HT1080 (cell line): Measurements from ENCODE around the gene C18orf32. TPM values are rescaled to one million over a fixed set of nuclear protein-coding genes. Genes with fewer than 3 reads are reported as not detected.
"Not testable (repeated sequence)": the region's sequence is repeated elsewhere in the genome, so short reads cannot be mapped to it uniquely, and the experiment has no call there.

ENCODE experiments used
- DNase-seq: peaks from one replicate; pipeline ENCODE4 v3.0.0-alpha.2; 2015; ENCODE audit warnings: low read depth
- polyA plus RNA-seq, 2 experiments: library from polyadenylated mRNA; depleted of rRNA; stranded (reverse); fragments of >200 nt; gene quantifications; 2 replicates each; pipeline ENCODE4 v1.2.3, GENCODE V29; 2015
- total RNA-seq: library from RNA; depleted of rRNA; stranded (reverse); fragments of >200 nt; shearing (Covaris generic); gene quantifications from 2 replicates; pipeline ENCODE4 v1.2.3, GENCODE V29; 2014; rRNA removed

The C18orf32 gene
- 10.7 and 23.4 TPM in 2 replicates for total RNA-seq
- polyA plus RNA-seq (2015; cell fraction: cytosol; rRNA removed) = 69.3 and 70.2 TPM in 2 replicates
- polyA plus RNA-seq (2015; cell fraction: nucleus; rRNA removed) = 19.6 and 20.1 TPM in 2 replicates

- DNase-seq = peak; percentile 97
Observed at GRCh38 chr18:49486953-49487710, at the start of gene C18orf32. Gene C18orf32 (minus strand): TSS chr18:49487234. CDS start chr18:49483748, 3,486 bp downstream.

DNA sequence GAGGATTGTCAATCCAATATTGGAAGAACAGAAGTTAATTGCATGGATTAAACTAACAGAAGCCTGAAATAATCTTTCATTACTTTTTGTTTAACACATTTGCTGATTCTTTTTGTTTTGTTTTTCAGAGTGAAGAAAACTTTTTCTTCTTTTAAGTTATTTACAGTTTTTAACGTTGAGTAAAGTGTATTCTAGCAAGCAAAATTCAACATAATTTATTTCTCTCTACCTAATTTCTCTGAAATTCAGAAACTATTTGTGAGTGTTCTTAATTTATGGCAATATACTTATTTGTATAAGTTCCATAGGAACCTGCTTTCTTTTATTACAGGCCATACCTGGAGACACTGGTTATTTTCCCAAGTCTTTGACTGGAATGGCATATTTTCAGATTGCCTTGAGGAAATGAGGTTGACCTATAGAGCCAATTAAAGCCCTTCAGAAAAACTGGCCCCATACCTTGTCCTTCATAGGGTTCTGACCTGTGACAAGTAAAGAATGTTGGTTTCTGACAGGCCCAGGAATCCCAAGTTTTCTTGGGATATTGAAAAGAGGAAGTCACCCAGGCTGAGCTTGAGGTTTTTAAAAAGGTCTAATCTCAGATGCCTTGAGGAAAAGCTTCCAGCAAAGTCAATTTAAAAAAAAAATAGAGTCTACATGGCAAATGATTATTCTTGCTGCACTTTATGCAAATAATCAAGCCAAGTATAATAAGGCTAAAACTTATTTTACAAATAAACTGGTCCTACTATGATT lies 48.0 kb upstream of the C18orf32 start:
- no peak for DNase-seq

DNA sequence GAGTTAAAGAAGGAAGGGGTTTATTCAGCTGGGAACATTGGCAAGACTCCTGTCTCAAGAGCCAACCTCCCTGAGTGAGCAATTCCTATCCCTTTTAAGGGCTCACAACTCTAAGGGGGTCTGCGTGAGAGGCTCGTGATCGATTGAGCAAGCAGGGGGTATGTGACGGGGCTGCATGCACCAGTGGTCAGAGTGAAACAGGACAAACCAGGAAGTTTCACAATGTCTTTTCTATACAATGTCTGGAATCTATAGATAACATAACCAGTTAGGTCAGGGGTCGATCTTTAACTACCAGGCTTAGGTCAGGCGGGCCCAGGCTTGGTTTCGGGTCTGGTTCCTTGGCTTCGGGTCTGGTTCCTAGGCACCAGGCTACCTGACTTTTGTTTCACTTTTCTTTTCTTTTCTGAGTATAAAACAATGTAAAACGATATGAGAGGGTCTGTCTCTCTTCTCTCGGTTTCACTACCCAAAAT lies 44.7 kb upstream of the C18orf32 start:
- DNase-seq = no peak

DNA sequence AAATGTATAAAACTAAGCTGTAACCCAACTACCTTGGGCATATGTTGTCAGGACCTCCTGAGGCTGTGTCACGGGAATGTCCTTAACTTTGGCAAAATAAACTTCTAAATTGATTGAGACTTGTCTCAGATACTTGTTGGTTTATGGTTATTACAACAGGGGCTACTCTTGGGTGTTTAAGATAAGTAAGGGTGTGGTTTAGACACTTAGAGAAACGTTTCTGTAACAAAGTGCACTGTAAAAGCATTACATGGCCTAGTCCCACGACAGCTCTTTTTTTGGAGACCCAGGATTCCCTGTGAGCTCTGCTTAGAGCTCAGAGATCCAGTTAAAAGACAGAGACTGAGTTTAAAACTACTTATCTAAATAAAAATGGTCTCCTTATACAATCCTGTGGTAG lies 42.6 kb upstream of the C18orf32 start:
- no peak for DNase-seq

GRCh38 chr18:49527631-49528327 lies 40.7 kb upstream of the C18orf32 start:
- no peak for DNase-seq

GRCh38 chr18:49525981-49526380 lies 38.9 kb upstream of the C18orf32 start:
- DNase-seq = no peak

DNA sequence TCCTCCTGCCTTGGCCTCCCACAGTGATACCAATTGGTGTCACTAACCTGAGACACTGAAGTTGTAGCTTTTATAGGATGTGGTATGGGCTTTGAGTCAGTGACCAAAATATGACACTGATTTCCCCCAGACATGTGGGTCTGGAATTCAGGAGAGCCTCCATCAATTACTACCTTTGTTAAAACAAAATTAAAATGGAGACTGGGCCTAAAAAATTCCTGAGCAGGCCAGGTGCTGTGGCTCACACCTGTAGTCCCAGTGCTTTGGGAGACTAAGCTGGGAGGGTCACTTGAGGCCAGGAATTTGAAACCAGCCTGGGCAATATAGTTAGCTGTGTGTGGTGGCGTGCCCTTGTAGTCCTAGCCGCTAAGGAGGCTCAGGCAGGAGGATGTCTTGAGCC lies 37.9 kb upstream of the C18orf32 start:
- DNase-seq = no peak

- DNase-seq = no peak
Observed at GRCh38 chr18:49524349-49524748, 37.3 kb upstream of the C18orf32 start.

GRCh38 chr18:49523580-49524093 lies 36.6 kb upstream of the C18orf32 start:
- DNase-seq = not testable (repeated sequence)

DNA sequence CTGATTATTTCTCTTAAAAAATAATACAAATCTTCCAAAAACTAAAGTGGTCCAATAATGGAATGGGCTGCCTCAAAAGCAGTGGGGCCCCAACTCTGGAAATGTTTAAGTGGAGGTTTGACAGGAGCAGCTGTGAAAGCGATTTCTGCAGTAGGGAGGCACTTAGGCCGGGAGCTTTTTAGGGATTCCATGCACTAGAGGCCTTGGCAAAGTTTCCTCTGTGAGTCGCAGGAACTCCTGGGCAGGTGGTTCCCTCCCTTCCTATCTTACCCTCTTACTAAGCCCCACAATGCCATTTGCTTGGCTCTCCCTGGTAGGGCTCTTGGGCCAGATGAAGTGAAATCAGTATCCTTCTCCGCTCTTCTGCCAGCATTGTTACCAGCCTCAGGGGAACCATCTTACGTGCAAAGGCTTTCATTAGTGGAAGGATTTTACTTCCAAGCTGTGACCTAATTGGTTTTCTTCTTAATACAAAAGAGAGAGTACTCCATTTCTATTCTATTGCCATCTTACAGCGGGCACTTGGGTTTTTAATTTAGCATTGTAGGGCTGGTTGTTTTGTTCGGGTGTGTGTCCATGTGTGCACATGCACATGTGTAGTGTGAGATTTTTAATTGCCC lies 34.3 kb upstream of the C18orf32 start:
- DNase-seq = peak; percentile 34

DNA sequence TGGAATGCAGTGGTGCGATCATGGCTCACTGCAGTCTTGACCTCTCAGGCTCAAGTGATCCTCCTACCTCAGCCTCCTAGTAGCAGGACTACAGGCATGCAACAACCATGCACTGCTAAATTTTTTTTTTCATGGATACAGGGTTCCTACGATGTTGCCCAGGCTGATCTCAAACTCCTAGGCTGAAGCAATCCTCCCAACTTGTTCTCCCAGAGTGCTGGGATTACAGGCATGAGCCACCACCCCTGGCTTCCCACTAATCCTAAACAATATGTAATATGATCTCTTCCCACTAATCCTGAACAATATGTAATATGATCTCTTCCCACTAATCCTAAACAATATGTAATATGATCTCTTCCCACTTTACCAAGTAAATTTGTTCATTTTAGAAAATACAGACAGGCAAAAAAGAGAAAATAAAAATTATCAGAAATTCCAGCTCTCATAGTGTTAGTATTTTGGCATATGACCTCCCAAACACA lies 33.7 kb upstream of the C18orf32 start:
- DNase-seq = peak; percentile 64

DNA sequence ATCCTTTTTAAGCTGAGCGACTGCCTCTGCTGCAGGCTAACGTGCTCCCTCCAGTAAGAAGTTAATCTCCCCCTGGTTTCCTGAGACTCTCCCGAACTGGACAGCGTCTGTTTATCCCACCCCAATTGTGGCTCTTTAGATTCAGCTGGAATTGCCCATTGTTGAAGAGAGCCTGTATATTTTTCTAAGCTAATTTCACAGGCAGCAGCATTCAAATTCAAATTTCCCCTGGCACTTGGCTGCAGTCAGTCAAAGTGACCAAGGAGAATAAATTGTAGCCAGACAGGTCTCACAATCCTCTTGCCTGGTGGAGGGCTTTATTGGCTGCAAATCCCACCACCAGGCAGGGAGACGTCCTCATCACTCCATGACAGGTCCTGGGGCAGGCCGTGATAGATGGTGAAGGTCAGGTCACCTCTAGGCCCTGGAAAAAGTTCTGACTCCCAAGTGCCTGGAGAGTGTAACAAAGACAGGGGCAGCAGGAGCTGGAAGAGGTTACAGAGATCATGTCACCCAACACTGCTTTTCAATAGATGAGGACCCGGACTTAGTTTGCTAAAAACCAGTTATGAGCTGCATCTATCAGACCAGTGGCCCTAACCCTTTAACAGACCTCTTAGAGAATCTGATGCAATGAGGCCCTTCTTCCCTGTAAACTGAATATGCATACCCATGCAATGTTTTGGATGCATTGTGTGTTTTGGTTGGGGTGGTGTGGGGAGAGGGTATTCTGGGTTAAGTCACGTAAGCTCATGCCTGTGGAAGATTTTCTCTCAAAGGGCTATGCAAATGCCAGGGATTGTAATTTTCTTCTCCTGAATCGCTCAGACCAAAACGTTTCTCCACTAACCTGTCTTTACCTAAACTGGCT lies 32.3 kb upstream of the C18orf32 start:
- DNase-seq = no peak

- no peak for DNase-seq
Observed at GRCh38 chr18:49517483-49517882, 30.4 kb upstream of the C18orf32 start.

DNA sequence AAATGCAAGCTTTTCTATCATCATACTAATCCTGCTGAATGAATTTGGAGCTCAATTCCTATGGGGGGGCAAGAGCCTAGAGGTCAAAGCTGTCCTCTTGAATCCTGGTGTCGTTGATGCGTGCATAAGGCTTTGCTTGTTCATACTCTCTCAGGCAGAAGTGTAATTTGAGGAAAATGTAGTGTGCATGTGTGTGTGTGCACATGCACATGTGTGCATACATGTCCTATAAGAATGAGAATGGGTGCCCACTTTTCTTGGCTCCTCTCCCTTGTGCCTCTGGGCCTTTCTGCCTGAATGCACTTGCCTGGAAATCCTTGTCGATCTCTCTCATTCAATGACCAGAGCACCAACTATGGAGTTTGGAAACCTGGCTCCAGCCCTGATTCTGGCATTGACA lies 28.5 kb upstream of the C18orf32 start:
- DNase-seq = no peak

DNA sequence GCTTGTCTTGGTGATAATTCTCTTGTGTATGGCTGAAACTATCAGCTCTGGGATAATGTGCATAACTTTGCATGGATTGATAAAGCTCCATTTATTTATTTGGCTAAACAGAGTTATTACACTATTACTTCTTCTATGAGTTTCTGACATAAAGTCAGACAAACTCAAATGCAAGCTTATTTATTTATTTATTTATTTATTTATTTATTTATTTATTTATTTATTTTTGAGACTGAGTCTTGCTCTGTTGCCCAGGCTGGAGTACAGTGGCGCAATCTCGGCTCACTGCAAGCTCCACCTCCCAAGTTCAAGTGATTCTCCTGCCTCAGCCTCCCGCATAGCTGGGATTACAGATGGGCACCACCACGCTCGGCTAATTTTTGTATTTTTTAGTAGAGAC lies 28.0 kb upstream of the C18orf32 start:
- not testable (repeated sequence) for DNase-seq

GRCh38 chr18:49514577-49514976 lies 27.5 kb upstream of the C18orf32 start:
- no peak for DNase-seq

GRCh38 chr18:49512876-49513275 lies 25.8 kb upstream of the C18orf32 start:
- not testable (repeated sequence) for DNase-seq

- peak; percentile 52 for DNase-seq
Observed at GRCh38 chr18:49510393-49511115, 23.5 kb upstream of the C18orf32 start.

- not testable (repeated sequence) for DNase-seq
Observed at GRCh38 chr18:49506438-49506837, 19.4 kb upstream of the C18orf32 start.
